Activated CD4-positive, alpha-beta T cell treated with anti-CD3 and anti-CD28 coated beads, Interleukin-2, amount 10 ng/mL, durations not matched to agents 24 days and 14 days (primary cell): Measurements from ENCODE around the gene TANGO2. TPM values are rescaled to one million over a fixed set of nuclear protein-coding genes. Genes with fewer than 3 reads are reported as not detected.

Experiments
- DNase-seq: peaks from one replicate; pipeline ENCODE4 v3.0.0; 2022
- H3K27ac Mint-ChIP-seq: one replicate; pipeline ENCODE4 v1.8.0; 2022; ENCODE audit warnings: mild to moderate bottlenecking, mixed read lengths
- H3K27me3 Mint-ChIP-seq: one replicate; pipeline ENCODE4 v1.8.0; 2022; ENCODE audit warnings: mixed read lengths
- H3K36me3 Mint-ChIP-seq: one replicate; pipeline ENCODE4 v1.8.0; 2022; ENCODE audit warnings: low read depth, mild to moderate bottlenecking, mixed read lengths
- H3K4me1 Mint-ChIP-seq: one replicate; pipeline ENCODE4 v1.8.0; 2021; ENCODE audit warnings: mixed read lengths
- H3K4me3 Mint-ChIP-seq: one replicate; pipeline ENCODE4 v1.8.0; 2022; ENCODE audit warnings: mild to moderate bottlenecking, moderate library complexity, mixed read lengths
- H3K9me3 Mint-ChIP-seq: one replicate; pipeline ENCODE4 v1.8.0; 2021; ENCODE audit warnings: mixed read lengths
- intact Hi-C: fragments of 100-400 bp; cut with micrococcal nuclease; formaldehyde crosslinking; loops from one replicate; pipeline ENCODE4 v1.15.1; 2023
- total RNA-seq: library from RNA; stranded (reverse); gene quantifications from 2 replicates; pipeline ENCODE4 v1.2.3, GENCODE V29; 2022

TANGO2 gene
- total RNA-seq, 1 donor from 2014 or later: 31.5 TPM

- Mint-ChIP-seq H3K27ac (no peak overlapping the region), H3K4me3 (no peak overlapping the region), H3K27me3 (no peaks in the 10 kb centered on the region), H3K4me1 (peaks cover 3% of the 10 kb centered on the region), H3K9me3 (no peaks in the 10 kb centered on the region), H3K36me3 (peaks cover 13% of the 10 kb centered on the region)
- intact Hi-C loops: no loop called here
- DNase-seq: no peak
These were observed 35.3 kb downstream of the TANGO2 start for GRCh38 chr22:20056161-20056560.

DNA sequence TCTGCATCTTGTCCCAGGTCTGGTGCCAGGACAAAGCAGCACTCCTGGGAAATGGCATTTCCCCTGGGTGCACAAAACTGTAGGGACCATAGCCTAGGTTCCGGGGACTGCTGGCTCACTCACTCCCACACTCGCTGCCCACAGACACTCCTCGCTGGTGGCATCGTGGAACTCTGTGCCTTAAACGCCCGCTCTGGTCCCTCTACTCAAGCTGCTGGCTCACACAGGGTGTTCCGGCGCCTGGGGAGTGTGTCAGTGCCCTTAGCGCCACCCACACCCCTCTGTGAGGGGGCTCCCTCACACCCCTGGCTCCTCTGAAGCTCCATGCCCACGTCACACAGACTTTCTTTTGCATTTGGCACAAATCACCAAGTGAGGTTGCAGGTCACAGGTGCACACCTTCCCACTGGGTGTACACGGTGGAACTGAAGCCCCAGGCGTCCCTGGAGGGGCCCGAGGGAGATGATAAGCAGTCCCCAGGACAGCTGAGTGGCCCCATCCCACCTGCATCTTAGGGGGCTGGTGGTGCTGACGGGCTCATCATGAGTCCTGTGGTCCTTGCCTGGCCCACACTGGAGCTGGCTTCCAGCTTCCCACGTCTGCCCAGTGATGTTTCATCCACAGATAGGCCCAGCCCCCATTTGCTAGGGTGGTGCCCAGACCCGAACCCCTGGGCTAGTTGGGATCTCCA, 35.9 kb downstream of the TANGO2 start:
- DNase-seq: no peak
- Mint-ChIP-seq H3K27ac (no peak overlapping the region), H3K9me3 (no peaks in the 10 kb centered on the region), H3K36me3 (peaks cover 15% of the 10 kb centered on the region), H3K4me1 (peaks cover 3% of the 10 kb centered on the region), H3K4me3 (no peak overlapping the region), H3K27me3 (no peaks in the 10 kb centered on the region)
- intact Hi-C loops: no loop called here

DNA sequence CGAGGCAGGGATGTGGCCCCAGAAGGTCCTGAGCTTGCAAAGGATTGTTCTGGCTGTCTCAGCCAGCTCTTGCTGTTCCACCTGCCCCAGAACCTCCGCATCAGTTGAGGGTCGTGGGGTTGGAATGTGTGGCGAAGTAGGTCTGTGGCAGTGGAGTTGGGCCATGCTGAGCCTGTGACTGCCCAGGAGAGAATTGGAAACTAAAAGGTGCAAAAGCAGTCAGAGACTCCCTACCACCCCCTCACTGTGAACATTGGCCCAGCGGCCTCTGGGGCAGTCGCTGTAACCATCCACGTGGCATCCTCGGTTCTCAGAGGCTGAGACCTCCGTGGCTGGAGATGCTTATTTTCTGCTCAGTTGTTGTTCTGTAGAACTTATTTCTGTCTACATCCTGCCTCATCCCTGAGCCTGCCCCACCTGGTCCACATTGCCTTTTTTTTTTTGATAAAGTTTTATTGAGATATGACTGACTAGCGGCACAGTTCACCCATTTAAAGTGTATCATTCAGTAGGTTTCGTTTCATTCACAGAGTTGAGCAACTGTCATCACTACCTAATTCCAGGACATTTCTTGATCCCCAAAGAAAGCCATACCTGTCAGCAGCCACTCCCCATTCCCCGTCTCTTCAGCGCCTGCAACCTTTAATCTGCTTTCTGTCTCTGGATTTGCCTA, 36.8 kb downstream of the TANGO2 start:
- H3K27ac Mint-ChIP-seq: peak overlapping the region; percentile 48
- H3K9me3 Mint-ChIP-seq: no peaks in the 10 kb centered on the region
- H3K4me3 Mint-ChIP-seq: no peak overlapping the region
- peaks cover 14% of the 10 kb centered on the region for H3K36me3 Mint-ChIP-seq
- H3K27me3 Mint-ChIP-seq: no peaks in the 10 kb centered on the region
- no peak for DNase-seq
- H3K4me1 Mint-ChIP-seq: peaks cover 3% of the 10 kb centered on the region
- intact Hi-C loops: no loop called here

DNA sequence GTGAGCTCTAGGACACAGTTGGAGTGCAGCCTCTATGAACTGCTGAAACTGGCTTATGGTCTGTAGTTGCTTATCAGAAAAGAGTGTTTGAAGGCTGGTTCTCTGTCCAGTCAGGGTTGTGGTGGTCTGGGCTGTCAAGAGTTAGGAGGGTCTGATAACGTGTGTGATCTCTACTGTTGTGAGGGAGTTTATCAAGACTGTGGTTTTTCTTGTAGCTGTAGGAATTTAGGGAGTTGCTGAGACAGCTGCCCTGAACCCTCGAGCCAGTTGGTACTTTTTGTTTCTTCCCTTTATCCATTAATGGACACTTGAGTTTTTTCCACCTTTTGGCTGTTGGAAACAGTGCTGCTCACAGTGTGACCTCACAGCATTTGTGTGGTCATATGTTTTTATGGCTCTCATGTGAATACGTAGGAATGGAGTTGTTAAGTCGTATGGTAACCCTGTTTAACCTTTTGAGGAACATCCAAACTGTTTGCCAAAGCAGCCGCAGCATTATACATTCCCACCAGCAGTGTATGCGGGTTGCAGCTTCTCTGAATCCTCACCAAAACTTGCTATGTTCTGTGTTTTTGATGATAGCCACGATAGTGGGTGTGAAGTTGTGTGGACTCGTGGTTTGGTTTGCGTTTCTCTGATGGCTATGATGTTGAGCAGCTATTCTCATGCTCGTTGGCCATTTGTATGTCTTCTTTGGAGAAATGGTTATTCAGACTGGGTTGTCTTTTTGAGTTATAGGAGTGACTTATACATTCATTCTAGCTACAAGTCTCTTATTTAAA, 38.3 kb downstream of the TANGO2 start:
- DNase-seq: no peak
- intact Hi-C loops: no loop called here
- Mint-ChIP-seq H3K9me3 (no peaks in the 10 kb centered on the region), H3K36me3 (peaks cover 15% of the 10 kb centered on the region), H3K27me3 (no peaks in the 10 kb centered on the region), H3K4me3 (no peak overlapping the region), H3K27ac (peak overlapping the region; percentile 14), H3K4me1 (peaks cover 5% of the 10 kb centered on the region)

DNA sequence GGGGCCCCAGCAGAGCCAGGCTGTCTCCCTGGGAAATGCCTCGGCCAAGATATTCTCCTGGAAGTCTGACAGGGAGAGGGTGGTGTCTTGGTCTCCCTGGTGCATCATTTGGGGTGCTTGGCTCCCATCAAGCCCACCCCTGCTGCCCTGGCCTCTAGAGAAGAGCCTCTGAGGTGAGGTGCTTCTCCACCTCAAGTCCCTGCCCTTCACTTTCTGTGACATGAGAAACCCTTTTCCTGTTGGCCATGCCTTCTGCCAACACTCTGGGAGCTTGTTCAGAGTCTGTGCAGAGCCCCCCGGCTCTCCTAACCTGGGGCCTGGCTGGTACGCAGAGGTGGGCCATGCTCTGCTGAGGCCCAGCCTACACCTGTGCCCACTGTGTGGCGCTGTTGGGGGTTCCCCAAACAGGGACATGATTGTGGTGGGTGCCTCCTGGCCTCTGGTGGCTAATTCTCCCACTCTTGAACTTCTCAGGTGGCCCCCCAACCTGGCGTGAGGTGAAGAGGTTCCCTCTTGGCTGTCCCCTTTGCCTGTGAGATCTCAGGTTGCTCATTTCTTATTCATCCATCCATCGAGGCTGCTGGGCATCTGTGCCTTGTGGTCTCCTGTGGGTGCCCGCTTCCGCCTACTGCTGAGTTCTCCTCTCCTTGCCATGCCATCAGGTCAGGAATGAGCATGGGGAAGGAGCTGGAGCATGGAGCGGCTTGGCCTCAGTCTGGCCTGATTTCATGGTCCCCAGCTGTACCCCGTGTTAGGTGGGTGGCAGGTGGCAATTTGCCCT, 40.0 kb downstream of the TANGO2 start:
- Mint-ChIP-seq H3K4me3 (no peak overlapping the region), H3K27me3 (no peaks in the 10 kb centered on the region), H3K4me1 (peaks cover 5% of the 10 kb centered on the region), H3K9me3 (no peaks in the 10 kb centered on the region), H3K36me3 (peaks cover 13% of the 10 kb centered on the region), H3K27ac (no peak overlapping the region)
- intact Hi-C loops: no loop called here
- DNase-seq: no peak

DNA sequence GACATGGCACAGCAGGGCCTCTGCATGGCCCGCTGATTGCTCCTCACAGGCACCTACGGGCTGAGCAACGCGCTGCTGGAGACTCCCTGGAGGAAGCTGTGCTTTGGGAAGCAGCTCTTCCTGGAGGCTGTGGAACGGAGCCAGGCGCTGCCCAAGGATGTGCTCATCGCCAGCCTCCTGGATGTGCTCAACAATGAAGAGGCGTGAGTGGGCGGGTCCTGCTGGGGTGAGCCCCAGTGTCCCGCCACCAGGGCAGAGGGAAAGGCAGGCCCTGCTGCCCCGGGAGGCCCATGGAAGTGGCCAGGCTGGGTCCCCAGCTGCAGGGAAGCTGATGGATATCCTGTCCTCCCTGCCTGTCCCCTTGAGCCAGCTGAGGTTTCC, 40.6 kb downstream of the TANGO2 start:
- Mint-ChIP-seq H3K4me3 (no peak overlapping the region), H3K9me3 (no peaks in the 10 kb centered on the region), H3K27ac (no peak overlapping the region), H3K36me3 (peaks cover 13% of the 10 kb centered on the region), H3K4me1 (peaks cover 5% of the 10 kb centered on the region), H3K27me3 (no peaks in the 10 kb centered on the region)
- DNase-seq: no peak
- intact Hi-C loops: no loop called here

- Mint-ChIP-seq H3K4me1 (peaks cover 5% of the 10 kb centered on the region), H3K4me3 (no peak overlapping the region), H3K36me3 (peaks cover 13% of the 10 kb centered on the region), H3K27ac (peak overlapping the region; percentile 60), H3K9me3 (no peaks in the 10 kb centered on the region), H3K27me3 (no peaks in the 10 kb centered on the region)
- DNase-seq: no peak
- intact Hi-C loops: no loop called here
These were observed 41.3 kb downstream of the TANGO2 start for GRCh38 chr22:20062043-20062765.

DNA sequence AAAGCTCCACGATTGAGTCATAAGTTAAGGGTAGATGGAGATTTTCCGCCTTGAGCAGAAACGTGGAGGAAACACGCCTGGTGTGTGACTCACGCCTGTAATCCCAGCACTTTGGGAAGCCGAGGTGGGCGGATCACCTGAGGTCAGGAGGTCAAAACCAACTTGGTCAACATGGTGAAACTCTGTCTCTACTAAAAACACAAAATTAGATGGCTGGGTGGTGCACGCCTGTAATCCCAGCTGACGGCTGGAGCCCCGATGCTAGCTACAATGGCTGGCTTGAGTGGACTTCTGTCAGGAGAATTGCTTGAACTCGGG, 41.8 kb downstream of the TANGO2 start:
- Mint-ChIP-seq H3K36me3 (peaks cover 13% of the 10 kb centered on the region), H3K4me3 (no peak overlapping the region), H3K4me1 (peaks cover 5% of the 10 kb centered on the region), H3K27me3 (no peaks in the 10 kb centered on the region), H3K27ac (peak overlapping the region; percentile 8), H3K9me3 (no peaks in the 10 kb centered on the region)
- intact Hi-C loops: no loop called here
- no peak for DNase-seq

- Mint-ChIP-seq H3K27ac (no peak overlapping the region), H3K9me3 (no peaks in the 10 kb centered on the region), H3K36me3 (peaks cover 12% of the 10 kb centered on the region), H3K4me1 (peaks cover 5% of the 10 kb centered on the region), H3K27me3 (no peaks in the 10 kb centered on the region), H3K4me3 (no peak overlapping the region)
- DNase-seq: no peak
- intact Hi-C loops: no loop called here
These were observed 42.6 kb downstream of the TANGO2 start for GRCh38 chr22:20063271-20064139.

DNA sequence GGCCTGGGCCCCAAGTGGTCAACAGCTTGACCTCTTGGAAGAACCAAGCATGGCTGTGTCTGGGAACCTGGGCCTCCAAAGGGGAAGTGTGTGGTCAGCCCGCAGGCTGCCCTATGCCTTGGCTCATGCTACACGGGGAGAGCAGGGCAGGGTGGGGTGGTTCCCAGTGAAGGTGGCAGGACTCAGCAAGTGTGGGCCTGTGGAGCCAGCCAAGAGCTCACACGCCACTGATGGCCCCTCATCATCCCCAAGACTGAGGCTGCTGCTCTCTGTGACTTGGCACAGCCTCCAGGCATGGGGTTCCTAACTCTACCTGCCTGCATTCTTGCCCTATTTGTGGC, 43.2 kb downstream of the TANGO2 start:
- intact Hi-C loops: no loop called here
- Mint-ChIP-seq H3K27me3 (no peaks in the 10 kb centered on the region), H3K27ac (no peak overlapping the region), H3K4me3 (no peak overlapping the region), H3K36me3 (peaks cover 9% of the 10 kb centered on the region), H3K4me1 (peaks cover 2% of the 10 kb centered on the region), H3K9me3 (no peaks in the 10 kb centered on the region)
- no peak for DNase-seq

- H3K36me3 Mint-ChIP-seq: peaks cover 9% of the 10 kb centered on the region
- DNase-seq: no peak
- no peaks in the 10 kb centered on the region for H3K9me3 Mint-ChIP-seq
- H3K27me3 Mint-ChIP-seq: no peaks in the 10 kb centered on the region
- intact Hi-C loops: no loop called here
- peaks cover 2% of the 10 kb centered on the region for H3K4me1 Mint-ChIP-seq
- no peak overlapping the region for H3K4me3 Mint-ChIP-seq
- no peak overlapping the region for H3K27ac Mint-ChIP-seq
These were observed 43.8 kb downstream of the TANGO2 start for GRCh38 chr22:20064545-20065262.

GRCh38 chr22:20065896-20066616, 45.1 kb downstream of the TANGO2 start:
- Mint-ChIP-seq H3K4me3 (no peak overlapping the region), H3K27me3 (no peaks in the 10 kb centered on the region), H3K4me1 (peaks cover 2% of the 10 kb centered on the region), H3K36me3 (peaks cover 6% of the 10 kb centered on the region), H3K9me3 (no peaks in the 10 kb centered on the region), H3K27ac (no peak overlapping the region)
- intact Hi-C loops: no loop called here
- no peak for DNase-seq
